GM19025 (cell line): ENCODE results near the gene SPESP1.

Source experiments
- ATAC-seq: cut with Tn5 transposase; IDR thresholded peaks from one replicate; pipeline ENCODE4 v1.9.1; 2021; ENCODE audit warnings: mild to moderate bottlenecking, low read depth, moderate library complexity; ENCODE audit not compliant: unreplicated experiment

Gene SPESP1

GRCh38 chr15:68930268-68931022, at the start of gene SPESP1:
Gene SPESP1 (plus strand): TSS chr15:68930525. CDS start chr15:68930654, 129 bp downstream.
- ATAC-seq: no peak

DNA sequence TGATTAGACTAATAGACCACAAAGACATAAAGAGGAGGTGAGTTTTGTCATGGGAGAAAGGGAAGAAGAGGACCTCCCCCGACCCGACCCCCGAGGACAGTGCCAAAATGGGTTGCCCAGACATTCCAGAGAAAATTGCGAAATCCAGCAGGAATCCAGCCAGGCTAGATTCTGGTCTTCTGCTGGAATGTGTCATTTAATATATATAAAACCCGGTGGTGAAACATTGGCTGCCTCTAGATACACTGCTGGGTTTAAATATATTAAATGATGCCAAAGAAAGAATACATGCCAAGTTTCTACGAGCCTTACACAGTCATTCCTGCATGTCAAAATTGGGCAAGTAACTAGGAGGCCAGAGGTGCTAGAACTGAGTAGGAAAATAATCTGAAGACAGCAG, 45.3 kb upstream of the SPESP1 start:
- ATAC-seq: no peak

DNA sequence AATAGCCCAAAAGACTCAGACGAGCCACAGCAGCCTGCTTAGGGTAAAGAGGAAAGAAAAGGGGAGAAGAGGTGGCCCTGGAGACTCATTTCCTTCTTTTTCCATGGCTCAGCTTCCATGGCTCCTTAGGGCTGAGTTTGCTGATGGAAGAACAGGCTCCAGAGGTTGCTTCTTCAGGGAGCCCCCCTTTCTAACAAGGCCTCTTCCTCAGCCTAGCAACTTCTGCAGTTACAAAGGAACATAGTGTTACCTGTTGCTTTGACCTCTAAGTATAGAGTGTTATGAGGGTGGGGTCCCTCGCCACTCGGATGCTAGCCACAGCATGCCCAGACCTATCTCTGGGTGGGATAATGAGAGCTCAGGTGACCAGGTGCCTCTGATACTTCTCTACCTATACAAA, 43.2 kb upstream of the SPESP1 start:
- no peak for ATAC-seq

- ATAC-seq: no peak
Measured at GRCh38 chr15:68887819-68888218, 42.5 kb upstream of the SPESP1 start.

DNA sequence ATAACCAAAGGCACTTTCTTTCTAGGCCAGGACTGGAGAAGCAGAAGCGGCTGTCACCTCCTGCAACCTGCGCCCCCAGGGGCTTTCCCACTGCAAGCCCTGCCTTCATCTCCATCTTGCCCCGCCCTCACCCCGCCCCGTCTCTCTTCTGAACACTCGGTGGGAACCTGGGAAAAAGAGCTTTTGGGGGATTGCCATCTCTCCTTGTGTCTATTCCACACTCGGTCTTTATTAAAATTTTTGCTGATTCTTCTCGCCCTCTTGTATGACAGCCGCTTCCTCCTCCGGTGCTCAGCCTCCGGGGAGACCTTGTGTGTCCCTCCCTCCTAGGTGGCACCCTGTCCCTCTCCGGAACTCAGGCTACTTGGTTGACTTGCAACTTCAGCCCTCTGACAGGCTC, 41.9 kb upstream of the SPESP1 start:
- ATAC-seq: no peak

DNA sequence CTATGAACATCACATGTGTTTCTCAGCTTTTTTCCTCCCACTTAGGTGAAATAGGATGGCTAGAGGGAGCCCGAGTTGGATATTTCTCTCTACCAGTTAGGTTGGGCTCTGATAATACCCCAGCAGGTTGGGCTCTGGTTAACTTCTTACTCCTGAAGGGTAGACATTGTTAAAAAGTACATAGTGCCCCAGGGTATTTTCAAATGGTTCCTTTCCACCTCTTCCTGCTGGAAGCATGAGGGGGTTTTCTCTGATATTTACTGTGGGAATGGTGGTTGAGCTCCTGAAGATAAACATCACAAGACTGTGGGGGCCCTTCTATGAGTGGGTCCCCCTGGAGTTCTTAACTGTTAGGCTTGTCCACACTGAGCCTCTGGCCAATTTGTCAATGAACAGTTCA, 36.1 kb upstream of the SPESP1 start:
- ATAC-seq: no peak

- ATAC-seq: no peak
Measured at GRCh38 chr15:68896178-68896577, 34.1 kb upstream of the SPESP1 start.

DNA sequence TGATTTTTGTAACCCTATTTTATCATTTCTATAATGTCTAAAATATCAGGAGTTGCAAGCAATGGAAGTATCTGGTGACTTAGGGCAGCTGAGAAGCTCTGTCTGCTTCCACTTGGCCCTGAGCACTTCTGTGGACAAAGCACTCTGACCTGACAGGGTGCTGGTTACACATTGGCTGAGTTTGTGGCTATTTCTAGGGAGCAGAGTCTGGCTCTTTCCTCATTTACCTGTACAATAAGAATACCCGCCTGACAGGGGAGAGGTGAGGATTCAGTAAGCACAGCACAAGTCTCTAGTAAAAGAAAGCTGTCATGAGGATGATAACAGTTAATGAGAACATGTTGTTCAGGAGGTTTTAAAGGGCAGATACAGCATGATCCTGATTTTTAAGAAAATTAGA, 33.3 kb upstream of the SPESP1 start:
- no peak for ATAC-seq

- ATAC-seq: no peak
Measured at GRCh38 chr15:68900027-68900426, 30.3 kb upstream of the SPESP1 start.

DNA sequence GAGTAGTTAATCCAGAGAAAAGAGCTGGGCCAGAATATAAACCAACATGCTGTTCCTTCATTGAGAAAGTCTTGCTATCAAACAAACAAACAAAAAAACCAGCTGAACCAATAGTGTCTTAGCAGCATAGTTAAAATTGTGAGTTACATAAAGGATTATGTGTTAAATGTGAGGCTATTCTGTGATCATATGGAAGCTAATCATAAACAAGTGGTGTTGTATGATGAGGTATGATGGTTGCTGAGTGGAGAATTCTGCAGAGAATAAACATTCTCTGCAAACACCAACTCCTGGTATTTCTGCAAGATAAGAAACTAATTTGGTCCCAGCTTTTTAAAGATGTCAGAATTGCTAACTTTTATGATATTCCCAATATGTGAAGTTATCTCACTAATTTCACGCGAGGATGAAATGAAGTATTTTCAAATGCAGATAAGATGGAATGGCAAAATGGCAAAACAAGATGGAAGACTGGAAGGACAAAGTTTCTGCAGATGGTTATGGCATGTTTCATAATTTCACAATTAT, 22.9 kb upstream of the SPESP1 start:
- no peak for ATAC-seq

DNA sequence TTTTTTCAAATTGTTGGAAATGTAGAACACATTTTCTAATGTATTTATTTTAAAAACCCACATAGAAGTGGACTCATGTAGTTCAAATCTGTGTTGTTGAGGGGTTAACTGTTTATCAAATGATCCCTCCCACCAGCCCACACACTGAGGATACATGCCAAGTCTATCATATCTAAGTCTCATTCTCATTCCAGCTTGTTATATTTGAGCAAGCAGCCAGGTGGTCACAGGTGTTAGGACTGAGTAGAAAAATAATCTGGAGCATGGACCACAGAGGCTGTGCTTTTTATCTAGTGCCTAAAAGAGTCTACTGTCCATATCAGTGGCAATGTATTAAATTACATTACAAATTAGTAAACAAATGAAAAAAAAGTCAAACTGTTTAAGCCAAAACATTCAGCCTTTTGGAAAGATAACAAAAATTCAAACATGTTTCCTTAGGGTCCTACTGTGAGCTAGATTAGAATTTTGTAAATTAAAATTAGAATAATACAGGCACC, 20.7 kb upstream of the SPESP1 start:
- ATAC-seq: no peak

DNA sequence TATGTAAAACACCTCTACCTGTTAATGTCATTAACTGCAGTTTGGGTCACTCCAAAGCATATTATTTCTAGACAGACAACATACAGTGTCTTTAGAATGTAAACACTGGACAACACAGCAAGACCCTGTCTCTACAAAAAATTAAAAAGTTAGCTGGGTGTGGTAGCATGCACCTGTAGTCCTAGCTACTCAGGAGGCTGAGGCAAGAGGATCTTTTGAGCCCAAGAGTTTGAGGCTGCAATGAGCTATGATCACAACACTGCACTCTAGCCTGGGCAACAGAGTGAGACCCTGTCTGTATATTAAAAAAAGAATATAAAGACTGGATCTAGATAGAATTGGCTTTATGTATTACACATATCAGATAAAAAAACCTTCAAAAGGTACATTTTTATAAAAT, 20.0 kb upstream of the SPESP1 start:
- ATAC-seq: no peak

GRCh38 chr15:68910816-68911215, 19.5 kb upstream of the SPESP1 start:
- no peak for ATAC-seq

GRCh38 chr15:68921926-68922325, 8.4 kb upstream of the SPESP1 start:
- no peak for ATAC-seq

DNA sequence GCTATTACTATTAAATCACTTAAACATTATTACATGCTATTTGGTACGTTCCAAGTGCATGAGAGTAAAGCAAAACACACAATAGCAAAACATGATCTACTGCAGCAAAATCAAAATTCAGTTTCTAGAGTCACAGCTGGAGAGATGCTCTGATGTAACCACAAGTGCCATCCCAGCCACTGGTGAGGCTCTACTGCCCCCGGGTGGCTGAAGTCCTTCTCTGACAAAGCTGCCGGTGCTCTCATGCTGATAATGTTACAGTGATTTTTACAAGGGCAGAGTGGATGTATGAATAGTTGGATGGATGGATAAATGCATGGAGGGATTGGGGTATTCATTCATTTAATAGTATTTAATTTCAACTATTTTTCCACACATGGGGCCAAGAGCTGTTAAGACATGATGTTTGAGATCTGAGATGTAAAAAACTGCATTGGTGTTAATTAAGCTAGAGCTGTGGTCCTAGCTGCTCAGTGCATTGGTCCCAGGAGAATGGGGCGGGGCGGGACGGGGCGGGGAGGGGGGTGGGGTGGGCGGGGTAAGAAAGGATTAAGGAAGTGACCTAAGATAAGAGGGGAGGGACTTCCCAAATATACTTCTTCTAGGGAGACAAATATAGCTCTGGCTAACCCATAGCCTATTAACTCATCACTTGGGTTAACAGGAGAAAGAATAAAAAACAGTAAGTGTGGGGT, 5.3 kb upstream of the SPESP1 start:
- no peak for ATAC-seq

DNA sequence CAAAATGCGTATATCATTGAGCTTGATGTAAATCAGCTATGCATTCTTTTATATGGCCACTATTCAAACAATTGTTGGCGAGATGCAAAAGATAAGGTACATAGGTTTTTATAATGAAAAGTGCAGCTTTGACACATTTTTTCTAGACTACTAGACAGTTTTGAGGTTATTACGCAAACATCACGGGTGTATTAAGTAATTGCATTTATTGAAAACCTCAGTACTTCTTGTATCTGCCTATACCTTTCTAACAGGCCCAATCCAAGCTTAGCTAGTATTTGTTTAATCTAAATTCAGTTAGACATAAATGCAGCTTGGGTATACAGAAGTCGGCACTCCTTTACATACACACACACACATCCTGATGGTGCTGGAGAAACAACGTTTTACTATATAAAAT, 2.7 kb downstream of the SPESP1 start:
- ATAC-seq: no peak

- no peak for ATAC-seq
Measured at GRCh38 chr15:68934341-68934740, 4.0 kb downstream of the SPESP1 start.

DNA sequence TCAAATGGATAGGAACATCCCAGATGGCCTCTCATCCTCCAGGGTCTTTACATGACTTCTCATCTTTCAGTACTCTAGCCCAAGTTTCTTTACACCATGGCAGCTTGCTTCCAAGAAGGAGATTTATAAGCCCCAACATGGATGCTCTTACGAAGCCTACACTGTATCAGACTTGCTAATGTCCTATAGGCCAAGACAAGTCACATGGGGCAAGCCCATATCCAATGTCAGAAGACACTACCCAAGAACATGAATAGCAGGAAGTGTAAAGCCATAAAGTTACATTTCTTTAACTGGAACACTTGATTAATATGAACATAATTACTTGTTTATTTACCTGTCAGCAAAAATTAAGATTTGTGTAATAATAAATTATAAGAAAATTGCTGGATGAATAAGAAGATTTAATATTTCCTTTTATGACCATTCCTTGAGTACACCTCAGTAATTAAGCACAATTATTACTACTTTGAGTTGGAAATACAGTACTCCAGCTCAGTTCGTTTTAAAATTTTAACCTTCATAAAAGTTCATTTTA, 5.1 kb downstream of the SPESP1 start:
- ATAC-seq: no peak

GRCh38 chr15:68939501-68939900, 9.2 kb downstream of the SPESP1 start:
- ATAC-seq: no peak

GRCh38 chr15:68951813-68952212, 21.5 kb downstream of the SPESP1 start:
- ATAC-seq: no peak

- ATAC-seq: no peak
Measured at GRCh38 chr15:68957696-68958095, 27.4 kb downstream of the SPESP1 start.
